ENCODE data around the gene TULP1. TPM values are rescaled to one million over a fixed set of nuclear protein-coding genes. Genes with fewer than 3 reads are reported as not detected.

TULP1 gene
- total RNA-seq, 4 donors from 2014 or later = 0.60 TPM; not detected in 3

DNA sequence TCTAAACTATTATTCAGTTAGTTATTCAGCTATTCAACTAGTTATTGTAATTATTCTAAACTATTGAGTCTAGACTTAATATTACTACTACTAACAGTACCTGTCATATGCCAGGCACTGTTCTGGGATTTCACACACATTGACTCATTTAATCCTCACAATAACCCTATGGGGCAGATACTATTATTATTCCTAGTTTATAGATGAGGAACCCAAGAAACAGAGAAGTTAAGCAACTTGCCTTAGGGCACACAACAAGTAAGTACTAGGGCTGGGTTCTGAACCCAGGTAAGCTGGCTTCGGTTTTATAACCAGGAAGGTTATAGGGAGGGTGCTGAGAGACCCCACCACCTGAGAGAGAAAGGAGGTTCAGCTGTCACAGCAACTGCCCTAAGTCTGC lies 23.6 kb downstream of the TULP1 start:
- H3K4me1 ChIP-seq = peaks cover 0 to 81% (median 23%) of the 10 kb centered on the region in 4 donors
- WGBS, 2 donors = 94 to 95% methylated on average over 1 of the region's 1 CpG
- TF ChIP-seq EP300 (IDR thresholded peaks at IDR 0.05) = no peak
- TF ChIP-seq, protein P1, sequence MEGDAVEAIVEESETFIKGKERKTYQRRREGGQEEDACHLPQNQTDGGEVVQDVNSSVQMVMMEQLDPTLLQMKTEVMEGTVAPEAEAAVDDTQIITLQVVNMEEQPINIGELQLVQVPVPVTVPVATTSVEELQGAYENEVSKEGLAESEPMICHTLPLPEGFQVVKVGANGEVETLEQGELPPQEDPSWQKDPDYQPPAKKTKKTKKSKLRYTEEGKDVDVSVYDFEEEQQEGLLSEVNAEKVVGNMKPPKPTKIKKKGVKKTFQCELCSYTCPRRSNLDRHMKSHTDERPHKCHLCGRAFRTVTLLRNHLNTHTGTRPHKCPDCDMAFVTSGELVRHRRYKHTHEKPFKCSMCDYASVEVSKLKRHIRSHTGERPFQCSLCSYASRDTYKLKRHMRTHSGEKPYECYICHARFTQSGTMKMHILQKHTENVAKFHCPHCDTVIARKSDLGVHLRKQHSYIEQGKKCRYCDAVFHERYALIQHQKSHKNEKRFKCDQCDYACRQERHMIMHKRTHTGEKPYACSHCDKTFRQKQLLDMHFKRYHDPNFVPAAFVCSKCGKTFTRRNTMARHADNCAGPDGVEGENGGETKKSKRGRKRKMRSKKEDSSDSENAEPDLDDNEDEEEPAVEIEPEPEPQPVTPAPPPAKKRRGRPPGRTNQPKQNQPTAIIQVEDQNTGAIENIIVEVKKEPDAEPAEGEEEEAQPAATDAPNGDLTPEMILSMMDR (IDR thresholded peaks at IDR 0.05) = no peak
- no peak for TF ChIP-seq POLR2A (IDR thresholded peaks at IDR 0.05)
- no peaks in the 10 kb centered on the region for H3K27me3 ChIP-seq
- peaks cover 0 to 8% (median 0%) of the 10 kb centered on the region in 3 donors for H3K36me3 ChIP-seq
- DNase-seq (ENCODE audit: low spot score in 2 of 2) = no peak
- no peaks in the 10 kb centered on the region for H3K9me3 ChIP-seq
- H3K27ac ChIP-seq = peak overlapping the region in 3 of 4 donors; percentile 17 to 87 (median 77)
- H3K4me3 ChIP-seq = no peak overlapping the region

DNA sequence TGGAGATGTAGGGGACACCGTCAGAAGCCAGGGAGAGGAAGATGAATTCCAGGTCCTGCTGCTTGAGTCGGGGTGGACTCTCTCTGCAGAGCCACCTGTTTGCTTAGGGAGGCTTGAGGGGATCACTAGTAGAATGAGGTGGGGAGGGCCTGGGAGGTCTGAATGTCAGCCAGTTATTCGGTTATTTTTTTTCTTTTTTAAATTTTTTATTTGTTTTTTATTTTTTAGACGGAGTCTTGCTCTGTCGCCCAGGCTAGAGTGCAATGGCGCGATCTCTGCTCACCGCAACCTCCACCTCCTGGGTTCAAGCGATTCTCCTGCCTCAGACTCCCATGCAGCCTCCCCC lies 24.2 kb downstream of the TULP1 start:
- Histone ChIP-seq H3K4me1 (peaks cover 0 to 75% (median 22%) of the 10 kb centered on the region in 4 donors), H3K9me3 (no peaks in the 10 kb centered on the region), H3K27me3 (no peaks in the 10 kb centered on the region), H3K4me3 (no peak overlapping the region), H3K27ac (peak overlapping the region in 3 of 4 donors; percentile 25 to 71 (median 37)), H3K36me3 (peaks cover 0 to 9% (median 0%) of the 10 kb centered on the region in 3 donors)
- WGBS, 2 donors = 69 to 77% methylated on average over 9 of the region's 9 CpGs
- no peak for DNase-seq (ENCODE audit: low spot score in 2 of 2)
- no peak for TF ChIP-seq POLR2A (IDR thresholded peaks at IDR 0.05)
- TF ChIP-seq, protein P1 (IDR thresholded peaks at IDR 0.05) = no peak
- no peak for TF ChIP-seq EP300 (IDR thresholded peaks at IDR 0.05)

DNA sequence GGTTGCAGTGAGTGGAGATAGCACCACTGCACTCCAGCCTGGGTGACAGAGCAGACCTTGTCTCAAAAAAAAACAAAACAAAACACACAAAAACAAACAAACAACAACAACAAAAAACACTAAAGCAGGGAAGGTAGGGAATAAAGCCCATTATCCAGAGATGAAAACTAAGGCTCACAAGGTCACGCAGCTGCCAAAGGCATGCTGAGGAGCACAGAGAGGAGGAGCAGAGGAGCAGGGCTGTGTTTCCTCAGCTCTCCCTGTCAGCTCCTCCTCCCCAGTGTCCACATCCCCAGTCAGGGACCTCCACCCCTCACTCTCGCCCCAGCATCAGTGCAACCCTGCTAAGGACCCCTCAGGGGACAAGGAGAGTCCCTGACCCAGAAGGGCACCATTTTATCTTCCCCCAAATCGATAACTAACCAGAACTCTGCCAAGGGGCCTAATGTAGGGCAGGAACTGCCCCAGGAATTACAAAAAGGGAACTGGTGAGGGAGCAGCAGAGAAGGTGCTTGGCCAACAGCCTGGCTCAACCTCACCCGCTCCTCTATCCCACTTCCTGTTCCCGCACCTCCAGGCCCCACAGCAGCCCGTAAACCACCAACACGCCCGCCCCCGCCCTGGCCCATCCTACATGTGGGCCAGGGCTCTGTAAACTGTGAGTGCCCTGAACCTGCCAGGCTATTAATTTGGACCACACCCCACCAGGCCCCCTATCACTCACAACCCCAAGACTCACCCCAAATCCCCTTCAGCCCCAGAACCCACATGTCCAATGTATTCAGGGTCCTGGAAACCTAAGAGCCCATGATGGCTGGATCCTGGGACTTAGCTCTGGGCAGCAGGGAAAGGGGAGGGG lies 24.8 kb downstream of the TULP1 start:
- Histone ChIP-seq H3K4me1 (peaks cover 0 to 69% (median 22%) of the 10 kb centered on the region in 4 donors), H3K27ac (peak overlapping the region in 3 of 4 donors; percentile 25 to 71 (median 37)), H3K9me3 (no peaks in the 10 kb centered on the region), H3K4me3 (no peak overlapping the region), H3K36me3 (peaks cover 0 to 14% (median 0%) of the 10 kb centered on the region in 3 donors), H3K27me3 (no peaks in the 10 kb centered on the region)
- no peak for TF ChIP-seq EP300 (IDR thresholded peaks at IDR 0.05)
- TF ChIP-seq POLR2A (IDR thresholded peaks at IDR 0.05) = no peak
- TF ChIP-seq, protein P1 (IDR thresholded peaks at IDR 0.05) = no peak
- no peak for DNase-seq (ENCODE audit: low spot score in 2 of 2)
- WGBS, 2 donors = 55 to 61% methylated on average over 9 of the region's 9 CpGs

DNA sequence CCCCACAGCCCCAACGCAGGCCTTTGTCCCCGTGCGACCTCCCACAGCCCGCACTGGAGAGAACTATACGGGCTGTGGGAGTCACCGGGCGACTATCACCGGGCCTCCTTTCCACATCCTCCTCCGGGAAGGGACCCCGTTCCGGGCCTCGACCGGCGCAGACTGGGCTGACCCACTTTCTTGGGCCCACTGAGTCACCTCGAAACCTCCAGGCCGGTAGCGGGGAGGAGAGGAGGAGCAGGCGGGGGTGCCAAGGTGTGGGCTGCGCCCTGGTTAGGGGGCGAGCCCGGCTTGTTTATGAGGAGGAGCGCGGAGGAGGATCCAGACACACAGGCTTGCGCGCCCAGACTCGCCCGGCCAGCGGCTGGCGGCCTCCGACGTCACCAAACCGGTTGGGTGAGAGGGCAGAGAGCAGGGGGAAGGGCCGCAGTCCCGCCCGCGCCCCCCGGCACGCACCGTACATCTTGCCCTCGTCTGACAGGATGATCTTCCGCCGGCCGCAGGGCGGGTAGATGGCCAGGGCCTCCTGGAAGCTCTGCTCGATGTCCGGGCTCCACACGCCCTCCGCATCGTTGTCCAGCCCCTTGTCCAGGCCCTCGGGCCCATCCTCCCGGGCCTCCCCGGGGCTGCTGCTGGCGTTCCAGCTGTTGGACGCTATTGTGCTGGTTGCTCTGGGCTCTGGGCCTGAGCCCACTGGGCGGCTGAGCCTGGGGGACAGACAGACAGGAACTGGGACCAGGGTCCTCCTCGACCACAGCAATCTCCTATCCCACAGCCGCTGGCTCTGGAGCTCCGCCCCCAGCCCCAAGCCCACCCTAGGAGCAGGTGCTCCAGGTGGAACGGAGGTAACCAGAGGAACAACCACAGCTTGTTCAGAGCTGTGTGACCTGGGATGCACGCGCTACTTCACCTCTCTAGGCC lies 26.4 kb downstream of the TULP1 start:
- DNase-seq (ENCODE audit: low spot score in 2 of 2) = no peak
- Histone ChIP-seq H3K36me3 (peaks cover 0 to 20% (median 0%) of the 10 kb centered on the region in 3 donors), H3K4me3 (no peak overlapping the region), H3K4me1 (peaks cover 0 to 53% (median 17%) of the 10 kb centered on the region in 4 donors), H3K27ac (peak overlapping the region; percentile 36 to 74 (median 69)), H3K9me3 (no peaks in the 10 kb centered on the region), H3K27me3 (no peaks in the 10 kb centered on the region)
- 67 to 69% methylated on average over 60 to 61 of the region's 61 CpGs for WGBS, 2 donors
- TF ChIP-seq, protein P1 (IDR thresholded peaks at IDR 0.05) = no peak
- TF ChIP-seq POLR2A (IDR thresholded peaks at IDR 0.05) (no peak), EP300 (IDR thresholded peaks at IDR 0.05) (no peak)
